HepG2 (cell line): ENCODE measurements around the gene ANKRD62. TPM values are rescaled to one million over a fixed set of nuclear protein-coding genes. Genes with fewer than 3 reads are reported as not detected.

Experiments
- AHR ChIP-seq: IDR thresholded peaks from 2 replicates; pipeline ENCODE4 v1.6.1; 2018; ENCODE audit warnings: missing genetic modification reagents, missing compliant biosample characterization
- BRD4 ChIP-seq: sonication (generic); formaldehyde crosslinking; IDR thresholded peaks from 2 replicates; pipeline ENCODE4 v1.4.0; 2020; ENCODE audit warnings: missing genetic modification reagents
- FOXO1 ChIP-seq: sonication (generic); formaldehyde crosslinking; IDR thresholded peaks from 2 replicates; pipeline ENCODE4 v1.4.0; 2020; ENCODE audit warnings: missing genetic modification reagents
- HMG20B ChIP-seq: conservative IDR thresholded peaks from 2 replicates; pipeline ENCODE4 v1.6.1; 2016; ENCODE audit warnings: missing genetic modification reagents, missing compliant biosample characterization
- MATR3 ChIP-seq: sonication (generic); formaldehyde crosslinking; IDR thresholded peaks from 2 replicates; pipeline ENCODE4 v1.4.0; 2020; ENCODE audit warnings: missing genetic modification reagents
- NONO ChIP-seq, 2 experiments: fragments of 450-650 bp in 1 of 2; sonication (generic) in 1 of 2; formaldehyde crosslinking in 1 of 2; IDR thresholded peaks in 1 of 2; conservative IDR thresholded peaks in 1 of 2; 2 replicates each; pipeline versions ENCODE4 v1.6.1 to v1.8.0; 2017 to 2022; ENCODE audit warnings: mild to moderate bottlenecking in 1 of 2, missing genetic modification reagents in 1 of 2, moderate library complexity in 1 of 2
- SP5 ChIP-seq: IDR thresholded peaks from 2 replicates; pipeline ENCODE4 v1.6.1; 2016; ENCODE audit warnings: low read depth, borderline replicate concordance
- THYN1 ChIP-seq: sonication (generic); formaldehyde crosslinking; IDR thresholded peaks from 2 replicates; pipeline ENCODE4 v1.8.1; 2023; ENCODE audit warnings: low read depth, mild to moderate bottlenecking, moderate library complexity, missing genetic modification reagents, borderline replicate concordance
- ZFP1 ChIP-seq: IDR thresholded peaks from 2 replicates; pipeline ENCODE4 v1.6.1; 2016
- ZNF501 ChIP-seq: sonication (generic); formaldehyde crosslinking; IDR thresholded peaks from 2 replicates; pipeline ENCODE4 v1.5.1; 2020; ENCODE audit warnings: mild to moderate bottlenecking, moderate library complexity, missing genetic modification reagents
- ZNF788 ChIP-seq: sonication (generic); formaldehyde crosslinking; IDR thresholded peaks from 2 replicates; pipeline ENCODE4 v1.5.0; 2020; ENCODE audit warnings: mild to moderate bottlenecking, missing genetic modification reagents, borderline replicate concordance
- polyA plus RNA-seq, 8 experiments: library from polyadenylated mRNA; depleted of rRNA in 3 of 8; stranded (reverse) in 7 of 8; unstranded in 1 of 8; fragments of >200 nt; fragmentation: Illumina TruSeq in 4 of 8; extraction: Trizol in 4 of 8; gene quantifications; 2 replicates each; pipeline versions ENCODE4 v1.2.1 to v1.2.3, GENCODE V29; 2011 to 2016; ENCODE audit warnings: low read depth in 4 of 8, missing spikeins in 1 of 8, mixed read lengths in 1 of 8; ENCODE audit not compliant: insufficient read depth in 1 of 8
- total RNA-seq, 5 experiments: library from RNA; depleted of rRNA; stranded (reverse); fragments of >200 nt; fragmentation: Illumina TruSeq; extraction: Trizol; gene quantifications; 2 replicates each; pipeline ENCODE4 v1.2.3, GENCODE V29; 2016; ENCODE audit warnings: low read depth in 1 of 5
- TF ChIP-seq, protein P1 (sequence below): sonication (generic); formaldehyde crosslinking; IDR thresholded peaks from 2 replicates; pipeline ENCODE4 v1.4.0; 2020; ENCODE audit warnings: missing genetic modification reagents, low read depth, mild to moderate bottlenecking, borderline replicate concordance
- TF ChIP-seq, protein P2 (sequence below): sonication (generic); formaldehyde crosslinking; IDR thresholded peaks from 2 replicates; pipeline ENCODE4 v1.5.1; 2020; ENCODE audit warnings: mild to moderate bottlenecking, missing genetic modification reagents
- TF ChIP-seq, protein P3 (sequence below): sonication (generic); formaldehyde crosslinking; IDR thresholded peaks from 2 replicates; pipeline ENCODE4 v1.5.1; 2020; ENCODE audit warnings: mild to moderate bottlenecking, moderate library complexity, missing genetic modification reagents
- TF ChIP-seq, protein P4 (sequence below): conservative IDR thresholded peaks from 2 replicates; pipeline ENCODE4 v1.6.1; 2018; ENCODE audit warnings: missing genetic modification reagents
- TF ChIP-seq, protein P5 (sequence below): sonication (generic); formaldehyde crosslinking; IDR thresholded peaks from 2 replicates; pipeline ENCODE4 v1.5.0; 2020; ENCODE audit warnings: missing genetic modification reagents, mild to moderate bottlenecking, borderline replicate concordance
- TF ChIP-seq, protein P6 (sequence below): sonication (generic); formaldehyde crosslinking; IDR thresholded peaks from 2 replicates; pipeline ENCODE4 v1.5.1; 2020; ENCODE audit warnings: missing genetic modification reagents, mild to moderate bottlenecking, borderline replicate concordance

The ANKRD62 gene
- total and polyA plus RNA-seq, 2 of the 13 experiments (the other 11 are each of a cell fraction or from before 2014, with no cell fraction given), result not detected

DNA sequence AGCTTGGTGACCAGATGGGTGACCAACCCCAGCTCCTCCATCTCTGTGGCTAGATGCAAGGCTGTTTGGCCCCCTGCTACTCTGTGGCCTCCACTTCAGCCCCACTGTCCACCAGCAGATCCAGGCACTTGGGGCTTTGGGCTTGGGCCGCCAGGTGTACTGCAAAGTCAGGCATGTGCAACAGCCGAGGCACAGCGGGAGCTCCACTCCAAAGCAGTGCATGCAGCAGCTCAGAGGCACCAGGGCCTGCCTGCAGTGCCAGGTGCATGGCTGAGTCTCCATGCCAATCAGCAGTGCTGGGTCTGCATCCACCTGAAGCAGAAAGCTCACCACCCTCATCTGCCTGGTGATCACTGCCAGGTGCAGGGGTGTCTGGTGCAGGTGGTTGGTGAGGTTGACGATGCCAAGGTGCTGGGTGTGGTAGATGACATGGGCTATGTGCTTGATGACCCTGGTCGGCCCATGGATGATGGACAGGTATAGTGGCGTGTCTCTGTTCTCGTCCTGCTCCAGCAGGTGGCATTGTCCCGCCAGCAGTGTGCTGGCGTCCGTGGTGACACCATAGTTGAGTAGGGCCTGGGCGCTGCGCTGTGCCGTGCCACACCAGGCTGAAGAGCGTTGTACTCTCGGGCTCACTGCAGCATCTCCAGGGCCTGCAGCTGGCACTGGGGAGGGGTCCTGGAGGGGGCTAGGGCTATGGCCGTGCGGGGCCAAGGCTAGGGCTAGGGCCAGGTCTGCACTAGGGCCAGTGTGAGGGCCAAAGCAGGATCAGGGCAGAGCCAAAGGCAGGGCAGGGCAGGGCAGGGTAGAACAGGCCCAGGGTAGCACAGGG lies 1.0 kb upstream of the ANKRD62 start (continued):
- 0 out of 2 replicates have a peak, but pooled peaks have one; percentile 41 for TF ChIP-seq ZNF788 (CRISPR knock-in tag)
- no peak for TF ChIP-seq FOXO1 (CRISPR knock-in tag)
- TF ChIP-seq THYN1 (CRISPR knock-in tag), result no peak
- no peak for TF ChIP-seq HMG20B (CRISPR knock-in tag)
- no peak for TF ChIP-seq NONO (IDR thresholded peaks at IDR 0.05)
- TF ChIP-seq NONO (CRISPR knock-in tag; conservative IDR thresholded peaks at IDR 0.05), result 0 out of 2 replicates have a peak, but pooled peaks have one; percentile 24
- TF ChIP-seq MATR3 (CRISPR knock-in tag), result no peak
- TF ChIP-seq ZNF501, result 0 out of 2 replicates have a peak, but pooled peaks have one; percentile 13
- TF ChIP-seq, protein P1, sequence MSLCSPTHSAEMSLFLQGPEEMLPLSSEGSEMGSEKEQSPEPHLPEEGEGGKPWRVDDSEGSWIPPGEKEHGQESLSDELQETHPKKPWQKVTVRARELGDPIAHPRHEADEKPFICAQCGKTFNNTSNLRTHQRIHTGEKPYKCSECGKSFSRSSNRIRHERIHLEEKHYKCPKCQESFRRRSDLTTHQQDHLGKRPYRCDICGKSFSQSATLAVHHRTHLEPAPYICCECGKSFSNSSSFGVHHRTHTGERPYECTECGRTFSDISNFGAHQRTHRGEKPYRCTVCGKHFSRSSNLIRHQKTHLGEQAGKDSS, result no peak
- TF ChIP-seq, protein P2, sequence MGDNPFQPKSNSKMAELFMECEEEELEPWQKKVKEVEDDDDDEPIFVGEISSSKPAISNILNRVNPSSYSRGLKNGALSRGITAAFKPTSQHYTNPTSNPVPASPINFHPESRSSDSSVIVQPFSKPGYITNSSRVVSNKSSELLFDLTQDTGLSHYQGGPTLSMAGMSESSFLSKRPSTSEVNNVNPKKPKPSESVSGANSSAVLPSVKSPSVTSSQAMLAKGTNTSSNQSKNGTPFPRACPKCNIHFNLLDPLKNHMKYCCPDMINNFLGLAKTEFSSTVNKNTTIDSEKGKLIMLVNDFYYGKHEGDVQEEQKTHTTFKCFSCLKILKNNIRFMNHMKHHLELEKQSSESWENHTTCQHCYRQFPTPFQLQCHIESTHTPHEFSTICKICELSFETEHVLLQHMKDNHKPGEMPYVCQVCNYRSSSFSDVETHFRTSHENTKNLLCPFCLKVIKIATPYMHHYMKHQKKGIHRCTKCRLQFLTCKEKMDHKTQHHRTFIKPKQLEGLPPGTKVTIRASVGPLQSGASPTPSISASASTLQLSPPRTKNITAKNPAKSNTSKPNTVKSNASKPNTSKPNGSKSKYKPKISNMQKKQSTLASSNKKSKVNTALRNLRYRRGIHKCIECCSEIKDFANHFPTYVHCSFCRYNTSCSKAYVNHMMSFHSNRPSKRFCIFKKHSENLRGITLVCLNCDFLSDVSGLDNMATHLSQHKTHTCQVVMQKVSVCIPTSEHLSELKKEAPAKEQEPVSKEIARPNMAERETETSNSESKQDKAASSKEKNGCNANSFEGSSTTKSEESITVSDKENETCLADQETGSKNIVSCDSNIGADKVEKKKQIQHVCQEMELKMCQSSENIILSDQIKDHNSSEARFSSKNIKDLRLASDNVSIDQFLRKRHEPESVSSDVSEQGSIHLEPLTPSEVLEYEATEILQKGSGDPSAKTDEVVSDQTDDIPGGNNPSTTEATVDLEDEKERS (CRISPR knock-in tag), result no peak
- no peak for TF ChIP-seq ZFP1
- TF ChIP-seq, protein P3, sequence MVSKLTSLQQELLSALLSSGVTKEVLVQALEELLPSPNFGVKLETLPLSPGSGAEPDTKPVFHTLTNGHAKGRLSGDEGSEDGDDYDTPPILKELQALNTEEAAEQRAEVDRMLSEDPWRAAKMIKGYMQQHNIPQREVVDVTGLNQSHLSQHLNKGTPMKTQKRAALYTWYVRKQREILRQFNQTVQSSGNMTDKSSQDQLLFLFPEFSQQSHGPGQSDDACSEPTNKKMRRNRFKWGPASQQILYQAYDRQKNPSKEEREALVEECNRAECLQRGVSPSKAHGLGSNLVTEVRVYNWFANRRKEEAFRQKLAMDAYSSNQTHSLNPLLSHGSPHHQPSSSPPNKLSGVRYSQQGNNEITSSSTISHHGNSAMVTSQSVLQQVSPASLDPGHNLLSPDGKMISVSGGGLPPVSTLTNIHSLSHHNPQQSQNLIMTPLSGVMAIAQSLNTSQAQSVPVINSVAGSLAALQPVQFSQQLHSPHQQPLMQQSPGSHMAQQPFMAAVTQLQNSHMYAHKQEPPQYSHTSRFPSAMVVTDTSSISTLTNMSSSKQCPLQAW (CRISPR knock-in tag), result 0 out of 2 replicates have a peak, but pooled peaks have one; percentile 18
- TF ChIP-seq, protein P4, sequence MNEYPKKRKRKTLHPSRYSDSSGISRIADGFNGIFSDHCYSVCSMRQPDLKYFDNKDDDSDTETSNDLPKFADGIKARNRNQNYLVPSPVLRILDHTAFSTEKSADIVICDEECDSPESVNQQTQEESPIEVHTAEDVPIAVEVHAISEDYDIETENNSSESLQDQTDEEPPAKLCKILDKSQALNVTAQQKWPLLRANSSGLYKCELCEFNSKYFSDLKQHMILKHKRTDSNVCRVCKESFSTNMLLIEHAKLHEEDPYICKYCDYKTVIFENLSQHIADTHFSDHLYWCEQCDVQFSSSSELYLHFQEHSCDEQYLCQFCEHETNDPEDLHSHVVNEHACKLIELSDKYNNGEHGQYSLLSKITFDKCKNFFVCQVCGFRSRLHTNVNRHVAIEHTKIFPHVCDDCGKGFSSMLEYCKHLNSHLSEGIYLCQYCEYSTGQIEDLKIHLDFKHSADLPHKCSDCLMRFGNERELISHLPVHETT (CRISPR knock-in tag), result no peak
- TF ChIP-seq, protein P5, sequence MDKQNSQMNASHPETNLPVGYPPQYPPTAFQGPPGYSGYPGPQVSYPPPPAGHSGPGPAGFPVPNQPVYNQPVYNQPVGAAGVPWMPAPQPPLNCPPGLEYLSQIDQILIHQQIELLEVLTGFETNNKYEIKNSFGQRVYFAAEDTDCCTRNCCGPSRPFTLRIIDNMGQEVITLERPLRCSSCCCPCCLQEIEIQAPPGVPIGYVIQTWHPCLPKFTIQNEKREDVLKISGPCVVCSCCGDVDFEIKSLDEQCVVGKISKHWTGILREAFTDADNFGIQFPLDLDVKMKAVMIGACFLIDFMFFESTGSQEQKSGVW (CRISPR knock-in tag), result no peak
- no peak for TF ChIP-seq SP5 (CRISPR knock-in tag)
- TF ChIP-seq AHR (CRISPR knock-in tag), result no peak
- TF ChIP-seq, protein P6, sequence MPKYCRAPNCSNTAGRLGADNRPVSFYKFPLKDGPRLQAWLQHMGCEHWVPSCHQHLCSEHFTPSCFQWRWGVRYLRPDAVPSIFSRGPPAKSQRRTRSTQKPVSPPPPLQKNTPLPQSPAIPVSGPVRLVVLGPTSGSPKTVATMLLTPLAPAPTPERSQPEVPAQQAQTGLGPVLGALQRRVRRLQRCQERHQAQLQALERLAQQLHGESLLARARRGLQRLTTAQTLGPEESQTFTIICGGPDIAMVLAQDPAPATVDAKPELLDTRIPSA (CRISPR knock-in tag), result no peak
- no peak for TF ChIP-seq BRD4
